Ishikawa (cell line): ENCODE measurements around the gene GNAS.

ENCODE experiments used
- CEBPB ChIP-seq: IDR thresholded peaks from 2 replicates; pipeline ENCODE4 v1.6.1; 2012
- CREB1 ChIP-seq: IDR thresholded peaks from 2 replicates; pipeline ENCODE4 v1.6.1; 2012; ENCODE audit warnings: low read depth
- EGR1 ChIP-seq: IDR thresholded peaks from 2 replicates; pipeline ENCODE4 v1.6.1; 2012
- EP300 ChIP-seq: IDR thresholded peaks from 2 replicates; pipeline ENCODE4 v1.6.1; 2012; ENCODE audit warnings: borderline replicate concordance
- FOXM1 ChIP-seq: IDR thresholded peaks from 2 replicates; pipeline ENCODE4 v1.6.1; 2012; ENCODE audit warnings: low read depth, borderline replicate concordance
- MAX ChIP-seq: IDR thresholded peaks from 2 replicates; pipeline ENCODE4 v1.6.1; 2012
- NFIC ChIP-seq: IDR thresholded peaks from 2 replicates; pipeline ENCODE4 v1.6.1; 2012
- RAD21 ChIP-seq: IDR thresholded peaks from 2 replicates; pipeline ENCODE4 v1.6.1; 2012; ENCODE audit warnings: low read depth
- REST ChIP-seq: IDR thresholded peaks from 2 replicates; pipeline ENCODE4 v1.6.1; 2012; ENCODE audit warnings: low read depth, mild to moderate bottlenecking
- TAF1 ChIP-seq: IDR thresholded peaks from 2 replicates; pipeline ENCODE4 v1.6.1; 2012; ENCODE audit warnings: low read depth, mild to moderate bottlenecking
- TCF12 ChIP-seq: IDR thresholded peaks from 2 replicates; pipeline ENCODE4 v1.6.1; 2012; ENCODE audit warnings: low read depth
- TEAD4 ChIP-seq: IDR thresholded peaks from 2 replicates; pipeline ENCODE4 v1.6.1; 2012
- USF1 ChIP-seq: IDR thresholded peaks from 2 replicates; pipeline ENCODE4 v1.6.1; 2012
- YY1 ChIP-seq: IDR thresholded peaks from 2 replicates; pipeline ENCODE4 v1.6.1; 2012; ENCODE audit warnings: low read depth
- ZBTB7A ChIP-seq: IDR thresholded peaks from 2 replicates; pipeline ENCODE4 v1.6.1; 2012; ENCODE audit warnings: low read depth

Gene GNAS

GRCh38 chr20:58895448-58896180 lies 43.1 kb downstream of the GNAS start:
- TF ChIP-seq TAF1: no peak
- no peak for TF ChIP-seq CREB1
- TF ChIP-seq TCF12: no peak
- no peak for TF ChIP-seq NFIC
- TF ChIP-seq FOXM1: no peak
- TF ChIP-seq YY1: no peak
- TF ChIP-seq MAX: no peak
- TF ChIP-seq ZBTB7A: no peak
- TF ChIP-seq EGR1: no peak
- TF ChIP-seq CEBPB: no peak
- TF ChIP-seq EP300: no peak
- TF ChIP-seq RAD21: no peak
- TF ChIP-seq USF1: no peak
- no peak for TF ChIP-seq TEAD4

- TF ChIP-seq FOXM1: no peak
- TF ChIP-seq ZBTB7A: no peak
- TF ChIP-seq EGR1: no peak
- no peak for TF ChIP-seq RAD21
- no peak for TF ChIP-seq REST
- TF ChIP-seq EP300: no peak
- TF ChIP-seq CEBPB: no peak
- no peak for TF ChIP-seq TEAD4
- TF ChIP-seq USF1: no peak
- TF ChIP-seq MAX: no peak
- TF ChIP-seq CREB1: no peak
- TF ChIP-seq TCF12: no peak
- no peak for TF ChIP-seq YY1
- TF ChIP-seq NFIC: no peak
- TF ChIP-seq TAF1: no peak
These were observed 44.3 kb downstream of the GNAS start for GRCh38 chr20:58896820-58897219.

GRCh38 chr20:58897488-58897887 lies 45.0 kb downstream of the GNAS start:
- TF ChIP-seq EGR1 (no peak), NFIC (no peak), TEAD4 (no peak), USF1 (no peak), RAD21 (no peak), TAF1 (no peak), CEBPB (no peak), TCF12 (no peak), REST (no peak), EP300 (no peak), MAX (no peak), CREB1 (no peak)

- TF ChIP-seq YY1 (no peak), ZBTB7A (no peak), FOXM1 (no peak)
These were observed 46.3 kb downstream of the GNAS start for GRCh38 chr20:58898629-58899408.

- TF ChIP-seq TCF12 (no peak), CREB1 (no peak), RAD21 (no peak), MAX (no peak), TEAD4 (no peak), EP300 (no peak), TAF1 (no peak), FOXM1 (no peak), USF1 (no peak), YY1 (no peak), ZBTB7A (no peak), NFIC (no peak), EGR1 (no peak), REST (no peak), CEBPB (no peak)
These were observed 47.0 kb downstream of the GNAS start for GRCh38 chr20:58899512-58899911.
